ENCODE data around the gene FADS6. TPM values are rescaled to one million over a fixed set of nuclear protein-coding genes. Genes with fewer than 3 reads are reported as not detected.

The FADS6 gene
- polyA plus RNA-seq, 1 of the 3 experiments (the other 2 are of a cell fraction): not detected

DNA sequence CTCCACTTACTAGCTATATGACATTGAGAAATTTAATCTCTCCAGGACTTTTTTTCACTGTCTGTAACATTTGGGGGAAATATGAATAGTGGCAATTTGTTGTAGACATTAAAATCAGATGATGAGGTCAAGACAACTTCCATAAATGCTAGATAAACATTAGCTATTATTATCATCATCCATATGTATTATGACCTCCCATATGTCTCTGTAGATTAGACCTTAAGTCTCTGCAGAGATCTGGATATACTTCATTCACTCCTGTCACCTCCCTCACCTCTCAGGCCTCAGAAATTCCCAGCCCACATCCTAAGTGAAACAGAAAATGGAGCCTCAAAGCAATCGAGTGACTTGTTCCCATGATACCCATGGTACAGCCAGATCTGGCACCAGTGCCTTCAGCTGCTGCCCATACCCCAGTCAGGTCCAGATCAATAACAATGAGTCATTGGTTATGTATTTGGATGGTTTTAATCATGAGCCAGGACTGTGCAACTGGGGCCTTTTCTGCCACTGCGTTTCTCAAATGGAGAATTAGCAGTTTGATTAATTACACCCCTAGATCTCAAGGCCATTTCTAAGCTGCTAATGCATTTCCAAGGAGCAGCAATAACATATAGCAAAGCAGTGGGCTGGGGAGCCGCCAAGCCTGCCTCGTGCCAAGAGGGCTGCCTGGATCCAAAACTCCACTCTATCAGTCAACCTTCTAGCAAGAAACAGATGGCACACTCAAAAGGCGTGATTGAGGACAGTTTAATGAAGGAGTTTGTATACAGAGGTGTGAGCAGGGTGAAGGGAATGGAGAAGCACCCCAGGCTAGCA is 18.1 kb downstream of the FADS6 start:
- no peak overlapping the region for H3K4me3 ChIP-seq (ENCODE audit: low read depth in 2 of 2, low read length in 1 of 2)
- H3K4me2 ChIP-seq: no peak overlapping the region
- ChIA-PET POLR2A (no interaction called here), CTCF (interaction anchor here (47.7 kb wide), 1 partner anchor 57 kb away, joined by 3869 read pairs; the partner anchor contains the start of genes GRIN2C and NAT9)
- H3K9me2 ChIP-seq: no peaks in the 10 kb centered on the region
- no peaks in the 10 kb centered on the region for H4K20me1 ChIP-seq (ENCODE audit: insufficient read depth)
- no peaks in the 10 kb centered on the region for H3F3A ChIP-seq (replicated peaks; ENCODE audit: insufficient read depth)
- no peak for DNase-seq
- H3K27me3 ChIP-seq (ENCODE audit: insufficient read depth): no peaks in the 10 kb centered on the region
- H3K4me1 ChIP-seq (ENCODE audit: control insufficient read depth in 1 of 2, insufficient read depth in 2 of 2, low read depth in 1 of 2, low read length in 1 of 2): peaks cover 12 to 19% of the 10 kb centered on the region in 2 experiments; a peak in 3 of 4 replicates
- 67% methylated on average over 5 of the region's 5 CpGs for WGBS (ENCODE audit: low lambda C conversion rate)
- H2AFZ ChIP-seq (ENCODE audit: low read depth): no peak overlapping the region
- TF ChIP-seq EZH2phosphoT487 (IDR thresholded peaks at IDR 0.05; ENCODE audit: borderline replicate concordance, low read depth) (no peak), GATA2 (CRISPR knock-in tag; IDR thresholded peaks at IDR 0.05) (no peak)
- TF ChIP-seq, protein P1, sequence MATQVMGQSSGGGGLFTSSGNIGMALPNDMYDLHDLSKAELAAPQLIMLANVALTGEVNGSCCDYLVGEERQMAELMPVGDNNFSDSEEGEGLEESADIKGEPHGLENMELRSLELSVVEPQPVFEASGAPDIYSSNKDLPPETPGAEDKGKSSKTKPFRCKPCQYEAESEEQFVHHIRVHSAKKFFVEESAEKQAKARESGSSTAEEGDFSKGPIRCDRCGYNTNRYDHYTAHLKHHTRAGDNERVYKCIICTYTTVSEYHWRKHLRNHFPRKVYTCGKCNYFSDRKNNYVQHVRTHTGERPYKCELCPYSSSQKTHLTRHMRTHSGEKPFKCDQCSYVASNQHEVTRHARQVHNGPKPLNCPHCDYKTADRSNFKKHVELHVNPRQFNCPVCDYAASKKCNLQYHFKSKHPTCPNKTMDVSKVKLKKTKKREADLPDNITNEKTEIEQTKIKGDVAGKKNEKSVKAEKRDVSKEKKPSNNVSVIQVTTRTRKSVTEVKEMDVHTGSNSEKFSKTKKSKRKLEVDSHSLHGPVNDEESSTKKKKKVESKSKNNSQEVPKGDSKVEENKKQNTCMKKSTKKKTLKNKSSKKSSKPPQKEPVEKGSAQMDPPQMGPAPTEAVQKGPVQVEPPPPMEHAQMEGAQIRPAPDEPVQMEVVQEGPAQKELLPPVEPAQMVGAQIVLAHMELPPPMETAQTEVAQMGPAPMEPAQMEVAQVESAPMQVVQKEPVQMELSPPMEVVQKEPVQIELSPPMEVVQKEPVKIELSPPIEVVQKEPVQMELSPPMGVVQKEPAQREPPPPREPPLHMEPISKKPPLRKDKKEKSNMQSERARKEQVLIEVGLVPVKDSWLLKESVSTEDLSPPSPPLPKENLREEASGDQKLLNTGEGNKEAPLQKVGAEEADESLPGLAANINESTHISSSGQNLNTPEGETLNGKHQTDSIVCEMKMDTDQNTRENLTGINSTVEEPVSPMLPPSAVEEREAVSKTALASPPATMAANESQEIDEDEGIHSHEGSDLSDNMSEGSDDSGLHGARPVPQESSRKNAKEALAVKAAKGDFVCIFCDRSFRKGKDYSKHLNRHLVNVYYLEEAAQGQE (IDR thresholded peaks at IDR 0.05; ENCODE audit: low read depth, low read length): no peak
- H3K9ac ChIP-seq: no peak overlapping the region
- H3K27ac ChIP-seq (ENCODE audit: low read depth in 2 of 2, low read length in 1 of 2): no peak overlapping the region
- H3K9me3 ChIP-seq: no peaks in the 10 kb centered on the region
- H3K79me2 ChIP-seq (ENCODE audit: insufficient read depth): peaks cover 15% of the 10 kb centered on the region
- peaks cover 0 to 2% of the 10 kb centered on the region in 2 experiments for H3K36me3 ChIP-seq (replicated peaks in 1 of 2; ENCODE audit: control insufficient read depth in 1 of 2, insufficient read depth in 2 of 2, low read length in 1 of 2)

DNA sequence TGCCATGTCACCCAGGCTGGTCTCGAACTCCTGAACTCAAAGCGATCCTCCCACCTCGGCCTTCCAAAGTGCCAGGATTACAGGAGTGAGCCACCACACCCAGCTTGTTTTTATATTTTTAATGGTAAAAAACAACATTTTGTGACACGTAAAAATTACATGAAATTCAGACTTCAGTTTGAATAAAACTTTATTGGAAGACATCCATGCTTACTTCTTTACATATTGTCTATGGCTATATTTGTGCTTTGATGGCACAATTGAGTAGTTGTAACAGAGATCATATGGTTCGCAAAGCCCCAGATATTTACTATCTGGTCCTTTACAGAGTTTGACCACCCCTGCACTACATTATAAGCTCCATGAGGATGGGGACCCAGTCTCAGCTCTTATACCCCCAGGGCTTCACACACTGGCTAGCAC is 18.8 kb downstream of the FADS6 start:
- peaks cover 12 to 19% of the 10 kb centered on the region in 2 experiments; a peak in 3 of 4 replicates for H3K4me1 ChIP-seq (ENCODE audit: control insufficient read depth in 1 of 2, insufficient read depth in 2 of 2, low read depth in 1 of 2, low read length in 1 of 2)
- peaks cover 0 to 5% of the 10 kb centered on the region in 2 experiments for H3K36me3 ChIP-seq (replicated peaks in 1 of 2; ENCODE audit: control insufficient read depth in 1 of 2, insufficient read depth in 2 of 2, low read length in 1 of 2)
- no peak overlapping the region for H3K4me3 ChIP-seq (ENCODE audit: low read depth in 2 of 2, low read length in 1 of 2)
- H3F3A ChIP-seq (replicated peaks; ENCODE audit: insufficient read depth): no peaks in the 10 kb centered on the region
- H3K27ac ChIP-seq (ENCODE audit: low read depth in 2 of 2, low read length in 1 of 2): no peak overlapping the region
- no peak for TF ChIP-seq RCOR1 (IDR thresholded peaks at IDR 0.05; ENCODE audit: low read length)
- TF ChIP-seq RXRA (IDR thresholded peaks at IDR 0.05; ENCODE audit: borderline replicate concordance, low read depth): no peak
- TF ChIP-seq GATA2 (CRISPR knock-in tag; IDR thresholded peaks at IDR 0.05): no peak
- TF ChIP-seq, protein P2, sequence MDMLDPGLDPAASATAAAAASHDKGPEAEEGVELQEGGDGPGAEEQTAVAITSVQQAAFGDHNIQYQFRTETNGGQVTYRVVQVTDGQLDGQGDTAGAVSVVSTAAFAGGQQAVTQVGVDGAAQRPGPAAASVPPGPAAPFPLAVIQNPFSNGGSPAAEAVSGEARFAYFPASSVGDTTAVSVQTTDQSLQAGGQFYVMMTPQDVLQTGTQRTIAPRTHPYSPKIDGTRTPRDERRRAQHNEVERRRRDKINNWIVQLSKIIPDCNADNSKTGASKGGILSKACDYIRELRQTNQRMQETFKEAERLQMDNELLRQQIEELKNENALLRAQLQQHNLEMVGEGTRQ (IDR thresholded peaks at IDR 0.05; ENCODE audit: borderline replicate concordance, low read depth, low read length): no peak
- TF ChIP-seq, protein P3, sequence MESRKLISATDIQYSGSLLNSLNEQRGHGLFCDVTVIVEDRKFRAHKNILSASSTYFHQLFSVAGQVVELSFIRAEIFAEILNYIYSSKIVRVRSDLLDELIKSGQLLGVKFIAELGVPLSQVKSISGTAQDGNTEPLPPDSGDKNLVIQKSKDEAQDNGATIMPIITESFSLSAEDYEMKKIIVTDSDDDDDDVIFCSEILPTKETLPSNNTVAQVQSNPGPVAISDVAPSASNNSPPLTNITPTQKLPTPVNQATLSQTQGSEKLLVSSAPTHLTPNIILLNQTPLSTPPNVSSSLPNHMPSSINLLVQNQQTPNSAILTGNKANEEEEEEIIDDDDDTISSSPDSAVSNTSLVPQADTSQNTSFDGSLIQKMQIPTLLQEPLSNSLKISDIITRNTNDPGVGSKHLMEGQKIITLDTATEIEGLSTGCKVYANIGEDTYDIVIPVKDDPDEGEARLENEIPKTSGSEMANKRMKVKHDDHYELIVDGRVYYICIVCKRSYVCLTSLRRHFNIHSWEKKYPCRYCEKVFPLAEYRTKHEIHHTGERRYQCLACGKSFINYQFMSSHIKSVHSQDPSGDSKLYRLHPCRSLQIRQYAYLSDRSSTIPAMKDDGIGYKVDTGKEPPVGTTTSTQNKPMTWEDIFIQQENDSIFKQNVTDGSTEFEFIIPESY (IDR thresholded peaks at IDR 0.05; ENCODE audit: borderline replicate concordance, low read depth): no peak
- TF ChIP-seq EP300 (IDR thresholded peaks at IDR 0.05; ENCODE audit: borderline replicate concordance in 1 of 2, low read depth in 1 of 2, low read length in 1 of 2): no peak
- no peak for TF ChIP-seq FOXM1 (IDR thresholded peaks at IDR 0.05; ENCODE audit: low read depth)
- no peak for TF ChIP-seq NRF1 (IDR thresholded peaks at IDR 0.05; ENCODE audit: low read depth, low read length)
- TF ChIP-seq RAD21 (IDR thresholded peaks at IDR 0.05; ENCODE audit: low read length): no peak
- no peaks in the 10 kb centered on the region for H3K9me2 ChIP-seq
- DNase-seq: no peak
- peaks cover 15% of the 10 kb centered on the region for H3K79me2 ChIP-seq (ENCODE audit: insufficient read depth)
- CTCF ChIA-PET: interaction anchor here (0.8 to 47.7 kb wide), 4 partner anchors 10 to 83 kb away, joined by 3 to 3869 read pairs (median 4); partner anchors contain the start of genes GRIN2C and NAT9
- H4K20me1 ChIP-seq (ENCODE audit: insufficient read depth): peaks cover 5% of the 10 kb centered on the region; the same call in 1 of the 2 replicates
- POLR2A ChIA-PET: no interaction called here
- H3K9ac ChIP-seq: no peak overlapping the region
- no peak overlapping the region; the same call in 1 of the 2 replicates for H3K4me2 ChIP-seq
- no peaks in the 10 kb centered on the region for H3K27me3 ChIP-seq (ENCODE audit: insufficient read depth)
- WGBS (ENCODE audit: low lambda C conversion rate): 98% methylated on average over 5 of the region's 5 CpGs
- H3K9me3 ChIP-seq: no peaks in the 10 kb centered on the region
- H2AFZ ChIP-seq (ENCODE audit: low read depth): no peak overlapping the region
